ENCODE data around the gene ZDHHC7. TPM values are rescaled to one million over a fixed set of nuclear protein-coding genes. Genes with fewer than 3 reads are reported as not detected.
"Not testable (repeated sequence)": the region's sequence is repeated elsewhere in the genome, so short reads cannot be mapped to it uniquely, and the experiment has no call there.

The ZDHHC7 gene
- total RNA-seq, 1 donor from 2014 or later: 37.1 TPM

DNA sequence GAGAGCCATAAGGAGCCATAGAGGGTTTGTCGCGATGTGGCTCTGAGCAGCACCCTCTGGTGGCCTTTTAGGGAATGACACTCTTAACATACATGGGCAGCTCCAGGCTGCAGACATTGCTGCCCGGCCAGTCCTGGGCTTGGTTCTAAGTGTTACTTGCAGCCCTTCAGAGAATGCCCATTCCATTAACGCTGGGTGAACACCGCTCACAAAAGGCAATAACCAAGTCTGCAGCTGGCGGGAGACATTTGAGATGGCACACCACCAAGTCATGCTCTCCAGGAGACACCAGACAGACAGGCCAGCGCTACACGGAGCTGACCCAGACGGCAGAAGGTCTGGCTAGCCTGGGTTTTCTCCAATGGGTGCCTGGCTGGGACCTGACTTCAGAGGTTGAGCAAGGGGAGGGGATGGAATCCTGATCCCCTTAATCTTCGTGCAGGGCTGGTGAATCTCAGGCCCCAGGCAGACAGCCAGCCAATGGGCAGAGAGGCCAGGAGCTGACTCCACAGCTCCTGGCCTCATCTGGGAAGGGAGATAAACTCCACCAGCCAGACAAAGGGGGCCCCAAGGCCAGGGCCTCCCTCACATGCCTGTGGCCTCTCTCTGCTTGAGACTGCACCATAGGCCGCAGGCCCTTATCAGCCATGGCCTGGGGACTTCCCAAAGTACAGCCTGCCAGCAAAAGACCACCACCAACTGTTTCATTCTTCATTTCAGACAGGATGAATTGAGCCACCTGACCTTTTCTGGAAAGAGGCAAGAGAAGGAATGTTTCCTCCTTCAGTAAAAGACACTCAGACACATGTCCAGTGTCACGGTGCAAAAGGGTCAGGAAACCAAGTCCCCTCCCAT lies 58.8 kb downstream of the ZDHHC7 start:
- peak; percentile 76 for DNase-seq
- ATAC-seq: peak; percentile 94
- intact Hi-C loops (cut with micrococcal nuclease): loop anchor here (10.0 kb wide), 1 partner anchor 198 kb away; no protein-coding TSS in a partner anchor

DNA sequence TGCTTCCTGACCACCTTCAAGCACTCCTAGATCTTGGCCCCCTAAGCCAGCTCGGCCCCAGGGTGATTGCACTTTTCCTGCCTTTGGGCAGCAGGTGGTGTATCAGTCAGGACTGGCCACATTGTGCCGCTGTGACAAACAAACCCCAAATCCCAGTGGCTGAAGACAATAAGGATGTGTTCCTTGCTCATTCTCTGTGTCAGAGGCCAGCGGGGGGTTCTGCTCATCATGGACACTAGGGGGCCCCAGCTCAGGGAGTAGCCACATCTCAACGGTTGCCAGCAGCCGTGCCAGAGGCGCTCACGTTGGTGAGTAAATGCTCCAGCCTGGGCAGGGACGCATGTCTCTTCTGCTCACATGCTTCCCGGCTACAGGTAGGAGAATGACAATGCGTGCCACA lies 60.4 kb downstream of the ZDHHC7 start:
- intact Hi-C loops (cut with micrococcal nuclease): loop anchor here (10.0 kb wide), 1 partner anchor 196 kb away; no protein-coding TSS in a partner anchor
- DNase-seq (no peak), ATAC-seq (no peak)

DNA sequence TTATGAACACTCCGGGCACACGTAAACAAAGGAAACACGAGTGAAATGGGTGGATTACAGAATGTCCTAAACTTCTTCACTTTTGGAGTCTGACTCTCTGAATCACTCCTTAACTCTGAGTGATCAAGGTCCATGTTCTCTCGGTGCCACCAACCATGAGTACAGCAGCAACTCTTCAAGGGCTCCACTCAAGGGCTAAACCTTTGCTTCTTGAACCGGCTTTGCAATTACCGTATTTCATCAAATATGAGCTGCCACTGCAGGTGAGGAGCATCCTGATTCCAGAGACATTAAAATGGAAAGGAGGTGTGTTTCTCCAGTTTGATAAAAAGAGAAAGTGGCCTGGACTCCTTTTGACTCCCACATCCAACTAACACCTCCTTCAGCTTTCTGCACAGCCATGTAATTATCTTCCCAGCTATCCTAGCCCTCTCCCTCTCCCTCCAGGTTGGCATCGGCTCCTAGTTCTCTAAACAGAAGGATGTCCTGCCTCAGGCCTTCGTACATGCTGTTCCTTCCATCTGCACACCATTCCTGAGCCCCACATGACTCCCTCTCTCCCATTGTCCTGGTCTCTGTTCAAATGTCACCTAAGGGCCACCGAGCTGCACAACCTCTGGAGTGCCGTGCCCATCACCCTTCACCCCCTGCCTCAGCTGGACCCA lies 61.4 kb downstream of the ZDHHC7 start:
- intact Hi-C loops (cut with micrococcal nuclease): loop anchor here (10.0 kb wide), 1 partner anchor 195 kb away; no protein-coding TSS in a partner anchor
- no peak for ATAC-seq
- no peak for DNase-seq

DNA sequence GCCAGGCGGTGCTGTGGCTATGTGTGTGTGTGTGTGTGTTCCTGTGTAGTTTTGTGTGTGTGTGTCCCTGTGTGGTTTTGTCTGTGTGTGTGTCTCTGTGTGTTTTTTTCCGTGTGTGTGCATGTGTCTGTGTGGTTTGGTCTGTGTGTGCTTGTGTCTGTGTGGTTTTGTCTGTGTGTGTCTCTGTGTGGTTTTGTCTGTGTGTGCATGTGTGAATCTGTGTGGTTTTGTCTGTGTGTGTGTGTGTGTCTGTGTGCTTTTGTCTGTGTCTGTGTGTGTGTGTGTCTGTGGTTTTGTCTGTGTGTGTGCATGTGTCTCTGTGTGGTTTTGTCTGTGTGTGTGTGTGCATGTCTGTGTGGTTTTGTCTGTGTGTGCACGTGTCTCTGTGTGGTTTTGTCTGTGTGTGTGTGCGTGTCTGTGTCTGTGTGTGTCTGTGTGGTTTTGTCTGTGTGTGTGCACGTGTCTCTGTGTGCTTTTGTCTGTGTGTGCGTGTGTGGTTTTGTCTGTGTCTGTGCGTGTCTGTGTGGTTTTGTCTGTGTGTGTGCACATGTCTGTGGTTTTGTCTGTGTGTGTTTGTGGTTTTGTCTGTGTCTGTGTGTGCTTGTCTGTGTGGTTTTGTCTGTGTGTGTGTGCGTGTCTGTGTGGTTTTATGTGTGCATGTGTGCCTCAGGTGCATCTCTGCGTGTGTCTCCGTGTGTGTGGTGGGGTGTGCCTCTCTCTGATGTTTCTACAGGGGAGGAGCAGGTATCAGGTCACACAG lies 62.3 kb downstream of the ZDHHC7 start:
- no peak for ATAC-seq
- no peak for DNase-seq
- intact Hi-C loops (cut with micrococcal nuclease): no loop called here

DNA sequence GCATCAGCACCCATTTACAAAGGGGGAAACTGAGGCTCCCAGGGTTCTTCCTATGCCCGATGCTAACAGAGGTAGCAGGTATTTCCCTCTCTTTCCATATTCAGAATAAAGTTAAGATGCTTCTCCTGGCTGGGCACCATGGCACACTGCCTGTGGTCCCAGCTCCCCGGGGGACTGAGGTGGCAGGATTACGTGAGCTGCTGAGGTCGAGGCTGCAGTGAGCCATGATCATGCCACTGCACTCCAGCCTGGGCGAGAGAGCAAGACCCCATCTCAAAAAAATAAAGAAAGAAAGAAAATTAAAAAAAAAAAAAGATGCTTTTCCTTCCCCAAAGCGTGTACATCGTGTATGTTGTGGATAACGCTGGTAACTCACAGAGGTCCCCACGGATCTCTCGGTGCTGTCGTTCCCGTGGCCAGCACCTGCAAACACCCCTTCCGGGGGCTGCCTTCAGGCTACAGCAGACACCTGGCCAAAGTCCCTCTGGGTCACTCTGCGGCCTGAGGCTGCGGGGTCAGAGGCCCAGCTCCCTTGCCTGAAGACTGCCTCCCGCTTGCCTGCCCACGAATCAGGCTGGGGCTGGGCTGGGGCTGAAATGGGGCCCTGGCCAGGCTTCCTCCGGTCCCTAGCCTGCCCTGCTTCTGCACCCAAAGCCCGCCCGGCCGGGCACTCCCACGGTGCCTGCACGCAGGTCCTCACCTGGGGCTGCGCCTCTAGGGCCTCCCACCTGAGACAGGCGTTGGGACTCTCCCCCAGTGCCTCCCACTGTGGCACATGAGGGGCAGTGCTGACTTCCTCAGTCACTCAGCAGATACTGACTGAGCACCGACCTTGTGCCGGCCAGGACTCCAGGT lies 63.1 kb downstream of the ZDHHC7 start:
- no peak for ATAC-seq

GRCh38 chr16:84947022-84947421 lies 64.3 kb downstream of the ZDHHC7 start:
- intact Hi-C loops (cut with micrococcal nuclease): no loop called here
- peak; percentile 33 for ATAC-seq
- DNase-seq: no peak

More for the DNA sequence above, 63.1 kb downstream of the ZDHHC7 start:
- intact Hi-C loops (cut with micrococcal nuclease): no loop called here
- DNase-seq: no peak

GRCh38 chr16:84943620-84944019 lies 67.7 kb downstream of the ZDHHC7 start:
- DNase-seq: no peak
- ATAC-seq: no peak
- intact Hi-C loops (cut with micrococcal nuclease): no loop called here

DNA sequence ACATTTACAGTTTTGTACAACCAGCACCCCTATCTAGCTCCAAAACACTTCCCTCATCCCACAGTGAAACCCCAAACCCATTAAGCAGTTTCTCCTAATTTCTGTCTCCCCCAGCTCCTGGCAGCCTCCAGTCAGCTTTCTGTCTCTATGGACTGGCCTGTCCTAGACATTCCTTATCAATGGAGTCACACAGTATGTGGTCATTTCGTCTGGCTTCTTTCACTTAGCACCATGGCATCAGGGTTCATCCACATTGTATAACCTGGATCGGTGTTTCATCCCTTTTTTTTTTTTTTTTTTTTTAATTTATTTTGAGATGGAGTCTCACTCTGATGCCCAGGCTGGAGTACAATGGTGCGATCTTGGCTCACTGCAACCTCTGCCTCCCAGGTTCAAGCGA lies 68.5 kb downstream of the ZDHHC7 start:
- intact Hi-C loops (cut with micrococcal nuclease): no loop called here
- ATAC-seq (no peak), DNase-seq (no peak)

GRCh38 chr16:84941921-84942320 lies 69.4 kb downstream of the ZDHHC7 start:
- DNase-seq (no peak), ATAC-seq (no peak)
- intact Hi-C loops (cut with micrococcal nuclease): no loop called here

DNA sequence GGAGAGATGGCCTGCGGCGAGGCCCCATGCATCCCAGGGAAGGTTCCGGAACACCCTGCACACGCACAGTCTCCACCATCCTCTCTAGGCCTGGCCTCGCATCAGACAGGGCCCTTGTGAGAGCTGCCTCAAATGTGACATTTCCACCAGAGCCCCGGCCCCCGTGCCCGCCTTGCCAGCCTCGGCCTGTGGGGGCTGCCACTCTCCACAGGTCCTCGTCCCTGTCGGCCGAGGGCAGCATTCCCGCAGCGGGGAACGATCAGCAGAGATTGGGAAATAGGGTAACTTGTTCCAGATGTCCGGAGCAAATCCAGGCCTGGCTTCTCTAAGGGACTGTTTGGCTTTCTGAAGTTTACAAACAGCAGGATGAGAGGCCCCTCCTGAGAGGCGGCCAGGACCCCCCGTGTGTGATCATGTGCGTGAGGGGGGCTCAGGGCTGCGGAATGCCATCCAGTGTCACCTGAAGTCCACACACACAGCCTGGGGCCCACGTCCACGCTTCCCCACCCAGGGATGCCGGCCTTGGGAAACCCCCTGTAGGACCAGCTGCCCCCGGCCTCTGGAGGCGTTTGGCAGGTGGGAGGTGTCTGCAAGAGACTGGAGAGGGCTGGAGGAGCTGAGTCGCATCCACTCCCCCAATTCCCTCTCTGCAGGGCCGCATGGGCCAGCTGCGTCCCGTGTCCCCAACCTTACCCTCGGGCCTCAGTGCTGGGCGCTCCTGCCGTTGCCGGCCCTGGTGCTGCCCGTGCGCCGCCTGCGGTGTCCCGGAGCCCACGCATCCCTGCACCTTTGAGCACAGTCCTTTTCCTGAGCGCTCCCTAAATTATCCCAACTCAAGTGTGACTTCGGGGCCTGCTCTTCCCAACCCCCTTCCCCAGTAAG lies 70.4 kb downstream of the ZDHHC7 start:
- intact Hi-C loops (cut with micrococcal nuclease): no loop called here
- DNase-seq: peak; percentile 54
- ATAC-seq: peak; percentile 78

DNA sequence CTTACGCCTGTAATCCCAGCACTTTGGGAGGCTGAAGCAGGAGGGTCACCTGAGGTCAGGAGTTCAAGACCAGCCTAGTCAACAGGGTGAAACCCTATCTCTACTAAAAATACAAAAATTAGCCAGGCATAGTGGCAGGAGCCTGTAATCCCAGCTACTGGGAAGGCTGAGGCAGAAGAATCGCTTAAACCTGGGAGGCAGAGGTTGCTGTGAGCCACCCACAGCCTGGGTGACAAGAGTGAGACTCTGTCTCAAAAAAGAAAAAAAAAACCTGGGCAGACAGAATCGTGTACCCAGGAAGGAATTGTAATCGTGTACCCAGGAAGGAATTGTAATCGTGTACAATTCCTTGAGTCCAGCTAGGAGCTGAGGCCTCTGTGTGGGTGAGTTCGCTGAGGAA lies 72.7 kb downstream of the ZDHHC7 start:
- intact Hi-C loops (cut with micrococcal nuclease); DNase-seq; ATAC-seq: not testable (repeated sequence)

DNA sequence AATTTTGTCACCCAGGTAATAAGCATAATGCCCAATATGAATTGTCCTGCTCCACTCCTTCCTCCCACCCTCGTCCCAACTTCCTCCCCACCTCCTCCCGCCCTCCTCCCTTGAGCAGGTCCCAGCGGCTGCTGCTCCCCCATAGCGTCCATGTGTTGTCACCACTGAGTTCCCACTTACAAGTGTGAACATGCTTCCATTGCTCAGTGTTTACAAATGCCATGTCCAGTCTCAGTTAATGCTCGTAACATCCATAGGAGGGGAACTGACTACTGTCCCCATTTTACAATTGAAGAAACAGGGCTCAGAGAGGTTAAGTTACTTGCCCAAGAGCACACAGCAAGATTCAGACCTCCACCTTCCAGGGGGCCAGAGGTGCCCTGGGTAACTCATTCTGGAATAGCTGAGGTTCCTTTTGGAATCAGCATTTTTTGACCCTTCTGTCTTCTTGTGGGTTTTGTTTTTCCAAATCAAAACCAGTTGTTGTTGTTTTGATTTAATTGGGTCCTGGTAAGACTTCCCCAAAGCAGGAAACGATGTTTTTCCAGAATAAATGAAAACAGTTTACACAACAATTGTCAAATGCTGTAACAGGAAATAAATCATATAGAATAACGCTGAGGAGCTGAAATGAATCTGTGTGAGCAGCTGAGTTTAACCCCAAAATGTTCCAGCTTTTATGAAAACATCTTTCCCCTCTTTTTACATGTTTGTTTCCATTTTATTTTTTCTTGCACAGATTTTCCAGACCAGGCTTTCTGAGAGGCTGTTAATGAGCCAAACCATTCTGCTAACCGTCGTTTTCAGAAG lies 73.9 kb downstream of the ZDHHC7 start:
- ATAC-seq (no peak), DNase-seq (no peak)
- intact Hi-C loops (cut with micrococcal nuclease): no loop called here

GRCh38 chr16:84933774-84934631 lies 77.3 kb downstream of the ZDHHC7 start:
- ATAC-seq: peak; percentile 94
- peak; percentile 94 for DNase-seq
- intact Hi-C loops (cut with micrococcal nuclease): no loop called here

GRCh38 chr16:84932681-84933080 lies 78.7 kb downstream of the ZDHHC7 start:
- intact Hi-C loops (cut with micrococcal nuclease): no loop called here
- DNase-seq: peak; percentile 45
- no peak for ATAC-seq

DNA sequence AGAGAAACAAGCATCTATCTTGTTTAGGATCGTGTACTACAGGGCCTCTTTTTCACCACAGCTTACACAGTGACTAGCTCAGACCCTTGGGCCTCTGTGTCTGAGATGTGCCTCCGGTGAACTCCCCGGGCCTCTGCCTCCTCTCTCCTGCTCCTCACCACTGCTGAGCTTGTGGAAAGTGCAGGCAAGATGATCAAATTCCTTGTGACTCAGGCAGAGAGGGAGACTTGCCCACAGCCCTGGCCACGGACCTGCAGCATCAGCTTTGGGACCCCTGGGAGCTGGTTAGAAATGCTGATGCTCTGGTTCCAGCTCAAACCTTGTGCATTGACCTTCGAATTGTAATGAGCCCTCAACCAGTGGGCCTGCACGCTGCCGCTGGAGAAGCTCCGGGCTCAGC lies 79.8 kb downstream of the ZDHHC7 start:
- ATAC-seq: no peak
- intact Hi-C loops (cut with micrococcal nuclease): no loop called here

DNA sequence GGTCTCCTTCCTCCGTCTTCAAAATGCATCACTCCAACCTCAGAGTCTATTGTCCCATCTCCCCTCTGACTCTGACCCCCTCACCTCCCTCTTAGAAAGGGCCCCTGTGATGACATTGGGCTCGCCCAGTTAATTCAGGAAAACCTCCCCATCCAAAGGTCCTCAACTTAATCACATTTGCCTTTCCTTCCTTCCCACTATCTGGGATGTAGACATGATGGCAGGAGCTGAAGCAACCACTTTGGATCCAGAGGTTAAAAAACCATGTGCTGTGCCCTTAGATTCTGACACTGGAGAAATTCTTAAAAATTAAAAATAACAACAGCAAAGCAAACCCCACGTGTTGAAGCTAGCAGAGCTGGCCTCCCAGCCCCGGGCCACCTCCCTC lies 80.2 kb downstream of the ZDHHC7 start:
- intact Hi-C loops (cut with micrococcal nuclease): no loop called here
- DNase-seq: no peak
- no peak for ATAC-seq

More for the DNA sequence above, 79.8 kb downstream of the ZDHHC7 start:
- no peak for DNase-seq
